SH-SY5Y (cell line): ENCODE data around the gene CACNA1I.

Source experiments
- GATA2 ChIP-seq: IDR thresholded peaks from 2 replicates; pipeline ENCODE4 v1.6.1; 2011; ENCODE audit warnings: mild to moderate bottlenecking, low read depth, low read length
- GATA3 ChIP-seq: IDR thresholded peaks from 2 replicates; pipeline ENCODE4 v1.6.1; 2011; ENCODE audit warnings: low read depth, mild to moderate bottlenecking, low read length, moderate library complexity

GRCh38 chr22:39622881-39623367 lies 52.4 kb downstream of the CACNA1I start:
- TF ChIP-seq GATA2 (no peak), GATA3 (no peak)
